Measurements from ENCODE around the gene BACE2. TPM values are rescaled to one million over a fixed set of nuclear protein-coding genes. Genes with fewer than 3 reads are reported as not detected.

Gene BACE2
- total and polyA plus RNA-seq, 2 donors (not counting 1 experiment from before 2014, with no cell fraction given) = 19.5 to 31.5 TPM

GRCh38 chr21:41130883-41131282 lies 37.1 kb upstream of the BACE2 start:
- Histone ChIP-seq H3K9ac (ENCODE audit: insufficient read depth, low read length) (no peak overlapping the region), H3K4me1 (ENCODE audit: control insufficient read depth, extremely low read depth, insufficient read depth, low read length) (no peaks in the 10 kb centered on the region), H3K9me3 (ENCODE audit: control insufficient read depth, insufficient read depth, low read depth, low read length) (no peaks in the 10 kb centered on the region), H3K36me3 (ENCODE audit: control insufficient read depth, insufficient read depth, low read length) (no peaks in the 10 kb centered on the region), H4K20me1 (ENCODE audit: control insufficient read depth, extremely low read depth, insufficient read depth, low read length) (no peaks in the 10 kb centered on the region), H3K4me3 (replicated peaks in 1 of 4; ENCODE audit: control extremely low read depth in 1 of 4, insufficient read depth in 1 of 4, low read depth in 3 of 4, low read length in 4 of 4) (no peak overlapping the region), H3K4me2 (ENCODE audit: extremely low read depth, insufficient read depth, low read length) (no peak overlapping the region), H3K27me3 (ENCODE audit: control insufficient read depth, insufficient read depth, low read length) (no peaks in the 10 kb centered on the region), H3K27ac (ENCODE audit: insufficient read depth, low read length) (no peak overlapping the region), H2AFZ (ENCODE audit: low read length) (no peak overlapping the region), H3K79me2 (ENCODE audit: control insufficient read depth, insufficient read depth, low read length) (no peaks in the 10 kb centered on the region)
- DNase-seq (ENCODE audit: low read depth in 2 of 2) = no peak
- no peak for TF ChIP-seq EZH2 (IDR thresholded peaks at IDR 0.05; ENCODE audit: low read length, missing control alignments)
- TF ChIP-seq CTCF (conservative IDR thresholded peaks at IDR 0.05 in 1 of 2, IDR thresholded peaks at IDR 0.05 in 1 of 2; ENCODE audit: low read depth in 1 of 2, low read length in 2 of 2) = no peak

GRCh38 chr21:41133874-41134522 lies 34.0 kb upstream of the BACE2 start:
- Histone ChIP-seq H2AFZ (ENCODE audit: low read length) (no peak overlapping the region), H3K4me2 (ENCODE audit: extremely low read depth, insufficient read depth, low read length) (no peak overlapping the region), H3K36me3 (ENCODE audit: control insufficient read depth, insufficient read depth, low read length) (no peaks in the 10 kb centered on the region), H3K27ac (ENCODE audit: insufficient read depth, low read length) (no peak overlapping the region), H3K79me2 (ENCODE audit: control insufficient read depth, insufficient read depth, low read length) (no peaks in the 10 kb centered on the region), H3K4me1 (ENCODE audit: control insufficient read depth, extremely low read depth, insufficient read depth, low read length) (no peaks in the 10 kb centered on the region), H3K4me3 (replicated peaks in 1 of 4; ENCODE audit: control extremely low read depth in 1 of 4, insufficient read depth in 1 of 4, low read depth in 3 of 4, low read length in 4 of 4) (no peak overlapping the region), H3K9me3 (ENCODE audit: control insufficient read depth, insufficient read depth, low read depth, low read length) (no peaks in the 10 kb centered on the region), H4K20me1 (ENCODE audit: control insufficient read depth, extremely low read depth, insufficient read depth, low read length) (no peaks in the 10 kb centered on the region), H3K27me3 (ENCODE audit: control insufficient read depth, insufficient read depth, low read length) (no peaks in the 10 kb centered on the region), H3K9ac (ENCODE audit: insufficient read depth, low read length) (no peak overlapping the region)
- TF ChIP-seq CTCF (conservative IDR thresholded peaks at IDR 0.05 in 1 of 2, IDR thresholded peaks at IDR 0.05 in 1 of 2; ENCODE audit: low read depth in 1 of 2, low read length in 2 of 2) = peak; percentile 43 to 56
- TF ChIP-seq EZH2 (IDR thresholded peaks at IDR 0.05; ENCODE audit: low read length, missing control alignments) = no peak
- DNase-seq (ENCODE audit: low read depth in 2 of 2) = peak; percentile 52

- Histone ChIP-seq H2AFZ (ENCODE audit: low read length) (no peak overlapping the region), H4K20me1 (ENCODE audit: control insufficient read depth, extremely low read depth, insufficient read depth, low read length) (no peaks in the 10 kb centered on the region), H3K27ac (ENCODE audit: insufficient read depth, low read length) (no peak overlapping the region), H3K4me1 (ENCODE audit: control insufficient read depth, extremely low read depth, insufficient read depth, low read length) (no peaks in the 10 kb centered on the region), H3K9me3 (ENCODE audit: control insufficient read depth, insufficient read depth, low read depth, low read length) (no peaks in the 10 kb centered on the region), H3K4me3 (replicated peaks in 1 of 4; ENCODE audit: control extremely low read depth in 1 of 4, insufficient read depth in 1 of 4, low read depth in 3 of 4, low read length in 4 of 4) (no peak overlapping the region), H3K79me2 (ENCODE audit: control insufficient read depth, insufficient read depth, low read length) (no peaks in the 10 kb centered on the region), H3K36me3 (ENCODE audit: control insufficient read depth, insufficient read depth, low read length) (no peaks in the 10 kb centered on the region), H3K4me2 (ENCODE audit: extremely low read depth, insufficient read depth, low read length) (no peak overlapping the region), H3K27me3 (ENCODE audit: control insufficient read depth, insufficient read depth, low read length) (no peaks in the 10 kb centered on the region), H3K9ac (ENCODE audit: insufficient read depth, low read length) (no peak overlapping the region)
- TF ChIP-seq EZH2 (IDR thresholded peaks at IDR 0.05; ENCODE audit: low read length, missing control alignments) (no peak), CTCF (conservative IDR thresholded peaks at IDR 0.05 in 1 of 2, IDR thresholded peaks at IDR 0.05 in 1 of 2; ENCODE audit: low read depth in 1 of 2, low read length in 2 of 2) (no peak)
- DNase-seq (ENCODE audit: low read depth in 2 of 2) = no peak
Observed at GRCh38 chr21:41135746-41136145, 32.2 kb upstream of the BACE2 start.

Measured in fibroblast of lung (primary cell).